HG03175 (cell line): ENCODE measurements around the gene AQP2.
A peak's percentile ranks its signal among the peaks of the same experiment; 100 is the strongest.

Source experiments
- ATAC-seq: cut with Tn5 transposase; IDR thresholded peaks from one replicate; pipeline ENCODE4 v1.9.1; 2021; ENCODE audit warnings: mild to moderate bottlenecking, moderate library complexity; ENCODE audit not compliant: unreplicated experiment

AQP2 gene

GRCh38 chr12:49954863-49955830, 4.6 kb downstream of the AQP2 start:
- ATAC-seq = no peak

DNA sequence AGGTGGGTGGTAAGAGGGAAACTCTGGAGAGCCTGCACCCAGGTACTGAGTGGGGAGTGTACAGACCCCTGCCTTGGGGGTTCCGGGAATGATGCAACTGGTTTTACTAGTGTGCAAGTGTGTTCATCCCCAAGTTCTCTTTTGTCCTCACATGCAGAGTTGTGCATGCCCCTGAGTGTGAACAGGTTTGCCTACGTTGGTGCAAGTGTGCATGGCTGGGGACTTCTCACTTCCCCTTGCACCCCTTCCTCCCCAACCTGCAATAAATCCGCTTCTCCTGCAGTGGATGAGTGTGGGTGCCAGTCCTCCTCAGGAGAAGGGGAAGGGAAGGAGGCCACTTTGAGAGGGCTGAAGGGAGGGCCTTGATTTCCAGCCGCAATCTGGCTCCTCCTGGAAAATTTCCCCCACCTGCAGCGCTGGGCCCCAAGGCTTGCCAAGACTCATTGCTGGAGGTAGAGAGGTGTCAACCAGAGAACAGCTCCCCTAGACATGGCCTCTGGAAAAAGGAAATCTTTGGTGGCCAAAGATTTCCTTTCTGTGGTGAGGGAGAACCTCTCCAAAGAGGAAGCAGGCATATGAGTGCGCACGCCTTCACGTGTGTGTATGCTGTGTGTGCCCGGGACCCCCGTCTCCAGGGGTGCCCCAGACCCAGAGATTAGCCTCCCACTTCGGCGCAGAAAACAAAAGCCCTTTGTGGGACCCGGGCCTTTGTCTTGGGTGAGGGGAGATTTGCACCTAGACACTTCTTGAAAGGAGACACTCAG, 5.5 kb downstream of the AQP2 start:
- ATAC-seq = no peak

DNA sequence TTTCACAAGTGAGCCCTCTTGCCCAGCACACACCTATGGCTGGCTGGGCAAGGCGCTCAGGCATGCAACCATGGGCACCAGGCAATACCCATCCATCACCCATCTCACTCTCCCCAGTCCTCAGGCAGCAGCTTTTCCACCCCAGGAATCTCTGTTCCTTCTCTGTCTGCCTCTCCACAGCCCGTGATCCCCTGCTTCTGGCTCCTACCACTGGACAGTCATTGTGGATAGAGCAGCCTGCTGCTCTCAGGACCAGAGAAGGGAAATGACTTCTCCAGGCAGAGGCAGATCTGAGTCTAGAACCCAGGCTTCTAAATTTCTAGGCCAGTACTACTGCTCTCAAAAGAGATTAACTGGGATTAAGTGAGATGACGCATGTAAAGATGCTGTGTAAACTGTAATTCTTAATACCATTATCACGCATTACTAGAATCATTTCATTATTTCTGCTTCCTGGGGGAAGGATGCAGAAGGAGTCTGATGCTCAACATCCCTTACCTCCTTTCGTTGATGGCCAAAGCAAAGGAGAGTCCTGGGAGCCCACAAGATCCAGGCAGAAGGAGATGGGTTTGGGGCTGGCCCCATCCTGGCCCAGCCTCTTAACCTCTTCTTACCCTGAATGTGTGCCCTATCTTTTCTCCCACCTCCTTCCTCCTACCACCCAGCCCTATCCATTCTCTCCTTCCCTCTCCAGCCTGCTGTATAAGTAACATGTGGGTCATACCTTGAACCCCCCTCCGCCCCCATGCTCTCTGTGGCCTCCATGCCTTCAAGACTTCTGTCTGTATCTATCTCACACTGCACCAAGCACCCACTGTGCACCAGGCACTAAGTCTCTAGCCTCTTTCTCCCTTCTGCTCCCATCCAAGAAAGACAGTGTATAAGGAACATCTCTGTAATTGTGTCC, 6.4 kb downstream of the AQP2 start:
- ATAC-seq = no peak

DNA sequence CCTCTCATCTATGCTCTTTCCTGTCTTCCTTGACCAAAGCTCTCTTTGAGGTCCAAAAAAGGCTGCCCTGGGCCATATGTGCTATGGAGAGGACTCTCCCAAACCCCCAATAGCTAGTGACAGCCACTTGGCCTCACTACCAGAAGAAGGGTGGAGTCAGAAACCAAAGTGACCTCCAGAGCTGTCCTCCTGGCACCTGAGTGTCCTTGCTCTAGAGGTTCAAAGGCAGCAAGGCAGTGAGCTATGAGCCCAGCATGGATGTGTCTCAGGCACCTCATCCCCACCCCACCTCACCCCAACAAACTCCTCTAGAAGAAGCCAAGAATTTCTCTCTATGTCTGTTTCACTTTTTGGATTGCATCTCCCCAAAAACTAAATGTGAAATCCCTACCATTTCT, 7.0 kb downstream of the AQP2 start:
- no peak for ATAC-seq

- ATAC-seq = no peak
These were observed 9.3 kb downstream of the AQP2 start for GRCh38 chr12:49959685-49960473.

- no peak for ATAC-seq
These were observed 10.1 kb downstream of the AQP2 start for GRCh38 chr12:49960474-49961110.

GRCh38 chr12:49961111-49961922, 10.8 kb downstream of the AQP2 start, which contains the start of gene AQP5:
Gene AQP5, plus strand, starts transcription at chr12:49961872. Its CDS starts 146 bp downstream, at chr12:49962018.
- no peak for ATAC-seq

GRCh38 chr12:49961993-49962764, 11.6 kb downstream of the AQP2 start:
- ATAC-seq = no peak

DNA sequence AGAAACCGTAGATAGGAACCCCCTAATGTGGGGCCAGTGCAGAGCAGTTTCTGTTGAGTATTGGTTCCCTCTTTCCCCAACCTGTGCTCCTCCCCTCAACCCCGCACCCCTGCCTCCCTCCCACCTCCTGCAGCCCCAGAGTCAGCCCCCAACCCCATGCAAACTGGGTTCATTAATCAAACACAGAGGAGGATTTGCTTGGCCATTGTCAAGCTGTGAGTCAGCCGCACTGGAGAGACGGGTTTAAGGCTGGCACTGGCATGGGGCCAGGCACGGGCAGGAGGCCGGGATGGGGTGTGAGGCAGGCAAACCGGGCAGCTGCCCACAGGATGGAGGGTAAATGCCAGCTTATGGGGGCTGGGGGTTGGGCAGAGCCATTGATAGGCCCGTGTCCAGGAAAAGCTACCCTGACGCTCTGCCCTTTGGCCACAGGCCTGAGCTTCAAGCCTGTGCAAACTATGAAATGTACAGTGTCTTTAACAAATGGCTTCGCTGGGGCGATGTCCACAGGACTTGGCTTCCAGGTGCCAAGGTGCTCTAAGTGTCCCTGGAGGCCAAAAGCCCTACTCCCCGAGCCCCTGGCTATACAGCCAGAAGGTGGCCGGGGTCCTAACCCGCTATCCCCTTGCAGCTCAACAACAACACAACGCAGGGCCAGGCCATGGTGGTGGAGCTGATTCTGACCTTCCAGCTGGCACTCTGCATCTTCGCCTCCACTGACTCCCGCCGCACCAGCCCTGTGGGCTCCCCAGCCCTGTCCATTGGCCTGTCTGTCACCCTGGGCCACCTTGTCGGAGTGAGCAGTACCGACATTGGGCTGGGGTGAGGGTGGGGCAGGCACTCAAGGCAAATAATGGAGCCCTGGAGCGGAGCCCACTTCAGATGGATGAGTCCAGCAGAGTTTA, 12.6 kb downstream of the AQP2 start:
- ATAC-seq = no peak

GRCh38 chr12:49963976-49964815, 13.7 kb downstream of the AQP2 start:
- no peak for ATAC-seq

DNA sequence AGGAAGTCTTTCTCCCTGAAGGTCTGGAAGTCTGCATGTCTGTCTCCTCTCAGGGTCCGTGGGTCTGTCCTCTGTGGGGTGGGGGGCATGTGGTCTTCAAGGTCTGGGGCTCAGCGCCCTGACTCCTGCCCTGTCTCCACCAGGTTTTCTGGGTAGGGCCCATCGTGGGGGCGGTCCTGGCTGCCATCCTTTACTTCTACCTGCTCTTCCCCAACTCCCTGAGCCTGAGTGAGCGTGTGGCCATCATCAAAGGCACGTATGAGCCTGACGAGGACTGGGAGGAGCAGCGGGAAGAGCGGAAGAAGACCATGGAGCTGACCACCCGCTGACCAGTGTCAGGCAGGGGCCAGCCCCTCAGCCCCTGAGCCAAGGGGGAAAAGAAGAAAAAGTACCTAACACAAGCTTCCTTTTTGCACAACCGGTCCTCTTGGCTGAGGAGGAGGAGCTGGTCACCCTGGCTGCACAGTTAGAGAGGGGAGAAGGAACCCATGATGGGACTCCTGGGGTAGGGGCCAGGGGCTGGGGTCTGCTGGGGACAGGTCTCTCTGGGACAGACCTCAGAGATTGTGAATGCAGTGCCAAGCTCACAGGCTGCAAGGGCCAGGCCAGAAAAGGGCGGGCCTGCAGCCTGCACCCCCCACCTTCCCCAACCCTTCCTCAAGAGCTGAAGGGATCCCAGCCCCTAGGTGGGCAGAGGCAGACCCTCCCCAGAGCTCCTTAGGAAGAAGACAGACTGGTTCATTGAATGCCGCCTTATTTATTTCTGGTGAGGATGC, 14.5 kb downstream of the AQP2 start:
- ATAC-seq = no peak

DNA sequence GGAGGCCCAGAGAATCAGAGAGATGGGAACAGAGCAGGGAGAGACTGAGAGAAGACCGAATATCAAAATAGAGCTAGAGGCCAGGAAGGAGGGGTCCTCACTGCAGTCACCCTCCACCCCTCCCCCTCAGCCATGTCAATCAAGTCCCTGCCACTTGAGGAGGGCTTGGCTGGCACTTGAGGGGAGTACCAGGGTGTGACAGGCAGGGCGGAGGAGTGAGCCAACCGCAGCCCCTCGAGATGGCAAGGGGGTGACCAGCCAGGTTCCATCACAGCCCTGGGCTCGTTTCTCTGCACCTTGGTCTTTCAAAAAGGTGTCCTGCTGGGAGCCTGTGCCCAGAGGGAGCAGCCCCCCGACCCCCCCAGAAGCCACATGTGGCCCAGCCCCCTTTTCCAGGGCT, 15.3 kb downstream of the AQP2 start:
- no peak for ATAC-seq

DNA sequence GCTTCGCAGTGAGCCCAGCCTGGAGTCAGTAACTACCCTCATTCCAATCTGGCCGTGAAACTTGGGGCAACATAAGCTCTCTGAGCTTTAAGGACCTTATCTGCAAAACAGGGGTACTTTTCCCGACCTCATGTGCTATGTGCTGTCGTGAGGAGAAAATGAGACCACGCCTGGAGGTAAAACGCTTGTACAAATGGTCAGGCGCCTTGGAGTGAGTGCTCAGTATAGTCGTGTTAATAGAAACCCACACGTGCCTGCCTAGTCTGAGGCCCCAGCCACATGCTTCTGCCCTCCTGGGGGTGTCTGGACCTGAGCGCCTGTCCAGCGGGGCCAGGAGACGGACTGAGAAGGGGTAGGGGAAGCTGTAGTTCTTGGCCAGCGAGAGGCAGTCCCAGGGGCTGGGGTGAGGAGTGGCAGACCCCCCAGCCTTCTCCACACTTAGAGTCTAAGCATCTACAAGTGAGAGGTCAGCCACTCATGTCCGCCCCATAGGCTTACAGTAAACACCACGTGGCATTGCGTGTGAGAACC, 16.0 kb downstream of the AQP2 start:
- no peak for ATAC-seq

- ATAC-seq = peak; percentile 72
These were observed 16.7 kb downstream of the AQP2 start for GRCh38 chr12:49967042-49967776.
